ENCODE results near the gene VGLL1.

VGLL1 gene

GRCh38 chrX:136542281-136542680 lies 10.3 kb downstream of the VGLL1 start:
- in situ Hi-C loops (cut with HindIII; ENCODE audit: low sequenced_read_pairs), result no loop called here
- DNase-seq (ENCODE audit: low read depth, low spot score), result no peak
- H3K4me3 ChIP-seq (ENCODE audit: low read depth, low read length), result no peak overlapping the region
- no peak for TF ChIP-seq CTCF (IDR thresholded peaks at IDR 0.05; ENCODE audit: low read depth, low read length)

GRCh38 chrX:136546371-136546781 lies 14.4 kb downstream of the VGLL1 start:
- TF ChIP-seq CTCF (IDR thresholded peaks at IDR 0.05; ENCODE audit: low read depth, low read length), result no peak
- no peak overlapping the region for H3K4me3 ChIP-seq (ENCODE audit: low read depth, low read length)
- in situ Hi-C loops (cut with HindIII; ENCODE audit: low sequenced_read_pairs), result no loop called here
- DNase-seq (ENCODE audit: low read depth, low spot score), result no peak

GRCh38 chrX:136549226-136549625 lies 17.2 kb downstream of the VGLL1 start:
- TF ChIP-seq CTCF (IDR thresholded peaks at IDR 0.05; ENCODE audit: low read depth, low read length), result no peak
- no peak overlapping the region for H3K4me3 ChIP-seq (ENCODE audit: low read depth, low read length)
- DNase-seq (ENCODE audit: low read depth, low spot score), result no peak
- in situ Hi-C loops (cut with HindIII; ENCODE audit: low sequenced_read_pairs), result no loop called here

GRCh38 chrX:136551410-136551809 lies 19.4 kb downstream of the VGLL1 start:
- no peak overlapping the region for H3K4me3 ChIP-seq (ENCODE audit: low read depth, low read length)
- TF ChIP-seq CTCF (IDR thresholded peaks at IDR 0.05; ENCODE audit: low read depth, low read length), result no peak
- no peak for DNase-seq (ENCODE audit: low read depth, low spot score)
- in situ Hi-C loops (cut with HindIII; ENCODE audit: low sequenced_read_pairs), result no loop called here

GRCh38 chrX:136555694-136556093 lies 23.7 kb downstream of the VGLL1 start:
- no peak for TF ChIP-seq CTCF (IDR thresholded peaks at IDR 0.05; ENCODE audit: low read depth, low read length)
- no peak overlapping the region for H3K4me3 ChIP-seq (ENCODE audit: low read depth, low read length)
- in situ Hi-C loops (cut with HindIII; ENCODE audit: low sequenced_read_pairs), result no loop called here
- DNase-seq (ENCODE audit: low read depth, low spot score), result no peak

GRCh38 chrX:136572030-136572429 lies 40.0 kb downstream of the VGLL1 start:
- TF ChIP-seq CTCF (IDR thresholded peaks at IDR 0.05; ENCODE audit: low read depth, low read length), result no peak
- in situ Hi-C loops (cut with HindIII; ENCODE audit: low sequenced_read_pairs), result no loop called here
- no peak overlapping the region for H3K4me3 ChIP-seq (ENCODE audit: low read depth, low read length)

GRCh38 chrX:136574548-136574947 lies 42.5 kb downstream of the VGLL1 start:
- TF ChIP-seq CTCF (IDR thresholded peaks at IDR 0.05; ENCODE audit: low read depth, low read length), result no peak
- no peak overlapping the region for H3K4me3 ChIP-seq (ENCODE audit: low read depth, low read length)
- DNase-seq (ENCODE audit: low read depth, low spot score), result no peak
- in situ Hi-C loops (cut with HindIII; ENCODE audit: low sequenced_read_pairs), result no loop called here

More at GRCh38 chrX:136572030-136572429, 40.0 kb downstream of the VGLL1 start:
- DNase-seq (ENCODE audit: low read depth, low spot score), result no peak

Data from astrocyte of the spinal cord (primary cell).